ENCODE measurements around the gene GCDH. TPM values are rescaled to one million over a fixed set of nuclear protein-coding genes. Genes with fewer than 3 reads are reported as not detected.
"Not testable (repeated sequence)": the region's sequence is repeated elsewhere in the genome, so short reads cannot be mapped to it uniquely, and the experiment has no call there.

The GCDH gene
- polyA plus RNA-seq, 5 donors, result 19.5 to 31.5 (median 24.8) TPM

GRCh38 chr19:12871681-12872080 is 19.3 kb upstream of the GCDH start:
- no peak for DNase-seq

- DNase-seq, result no peak
These were observed 18.7 kb upstream of the GCDH start for GRCh38 chr19:12872255-12872654.

- no peak for DNase-seq
These were observed 17.7 kb upstream of the GCDH start for GRCh38 chr19:12872941-12873890.

GRCh38 chr19:12873891-12874745 is 16.8 kb upstream of the GCDH start:
- no peak for DNase-seq

- no peak for DNase-seq
These were observed 15.9 kb upstream of the GCDH start for GRCh38 chr19:12875086-12875485.

- DNase-seq, result peak in 1 of 2 donors; percentile 15
These were observed 10.3 kb upstream of the GCDH start for GRCh38 chr19:12880551-12881171.

GRCh38 chr19:12881172-12881808 is 9.7 kb upstream of the GCDH start, which contains the start of gene DNASE2:
Gene DNASE2 (minus strand): TSS chr19:12881449. CDS start chr19:12881375, 74 bp downstream.
- peak; percentile 90 to 91 for DNase-seq

GRCh38 chr19:12882589-12882988 is 8.4 kb upstream of the GCDH start:
- no peak for DNase-seq

- DNase-seq, result no peak
These were observed 6.8 kb upstream of the GCDH start for GRCh38 chr19:12884202-12884601.

GRCh38 chr19:12884627-12884925 is 6.4 kb upstream of the GCDH start:
- DNase-seq, result no peak

- peak in 1 of 2 donors; percentile 36 for DNase-seq
These were observed 5.8 kb upstream of the GCDH start for GRCh38 chr19:12884926-12885748.

- no peak for DNase-seq
These were observed 5.0 kb upstream of the GCDH start for GRCh38 chr19:12885749-12886650.

GRCh38 chr19:12886651-12886968 is 4.3 kb upstream of the GCDH start:
- DNase-seq, result no peak

GRCh38 chr19:12886969-12887747 is 3.8 kb upstream of the GCDH start, which contains the start of gene KLF1:
Gene KLF1 (minus strand): TSS chr19:12887201. CDS start chr19:12887140, 61 bp downstream.
- no peak for DNase-seq

GRCh38 chr19:12888006-12888603 is 2.9 kb upstream of the GCDH start:
- no peak for DNase-seq

- DNase-seq, result not testable (repeated sequence)
These were observed 617 bp upstream of the GCDH start for GRCh38 chr19:12890299-12890786.

- DNase-seq, result no peak
These were observed 627 bp downstream of the GCDH start for GRCh38 chr19:12891553-12892021.

- no peak for DNase-seq
These were observed 2.6 kb downstream of the GCDH start for GRCh38 chr19:12893582-12893981.

All from right lung (tissue), 5 donors.